ENCODE data around the gene MPRIP.

DNA sequence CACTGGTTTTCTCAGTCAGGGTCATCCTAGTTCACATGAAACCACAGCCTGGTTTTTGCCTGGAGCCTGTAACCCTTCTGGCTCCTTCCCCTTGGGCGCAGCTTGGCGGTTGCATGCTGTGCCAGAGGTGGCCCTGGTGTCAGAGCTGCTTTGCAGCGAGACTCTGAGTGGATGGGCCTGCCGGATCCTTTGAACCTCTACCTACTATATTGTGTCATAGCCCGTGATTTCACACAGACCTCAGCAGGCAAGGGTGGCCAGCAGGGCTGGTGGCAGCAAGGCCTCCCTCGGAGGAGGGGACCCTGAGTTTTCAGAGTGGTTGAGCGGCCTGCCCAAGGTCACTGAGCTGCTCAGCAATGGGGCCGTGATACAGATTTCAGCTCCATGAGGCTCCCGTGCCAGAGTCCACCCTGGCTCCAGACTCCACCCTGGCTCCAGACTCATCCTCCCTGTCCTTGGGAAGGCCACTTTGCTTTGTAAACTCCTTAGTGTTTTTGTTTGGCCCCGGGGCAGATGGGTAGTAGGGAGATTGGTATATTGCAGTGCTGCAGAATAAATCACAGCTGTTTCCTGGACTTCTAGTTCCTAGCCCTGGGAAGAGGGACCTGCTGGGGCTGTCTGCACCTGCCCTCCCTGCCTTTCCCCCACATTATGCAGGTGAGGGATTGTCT is 9.7 kb downstream of the MPRIP start:
- TF ChIP-seq, protein P1, sequence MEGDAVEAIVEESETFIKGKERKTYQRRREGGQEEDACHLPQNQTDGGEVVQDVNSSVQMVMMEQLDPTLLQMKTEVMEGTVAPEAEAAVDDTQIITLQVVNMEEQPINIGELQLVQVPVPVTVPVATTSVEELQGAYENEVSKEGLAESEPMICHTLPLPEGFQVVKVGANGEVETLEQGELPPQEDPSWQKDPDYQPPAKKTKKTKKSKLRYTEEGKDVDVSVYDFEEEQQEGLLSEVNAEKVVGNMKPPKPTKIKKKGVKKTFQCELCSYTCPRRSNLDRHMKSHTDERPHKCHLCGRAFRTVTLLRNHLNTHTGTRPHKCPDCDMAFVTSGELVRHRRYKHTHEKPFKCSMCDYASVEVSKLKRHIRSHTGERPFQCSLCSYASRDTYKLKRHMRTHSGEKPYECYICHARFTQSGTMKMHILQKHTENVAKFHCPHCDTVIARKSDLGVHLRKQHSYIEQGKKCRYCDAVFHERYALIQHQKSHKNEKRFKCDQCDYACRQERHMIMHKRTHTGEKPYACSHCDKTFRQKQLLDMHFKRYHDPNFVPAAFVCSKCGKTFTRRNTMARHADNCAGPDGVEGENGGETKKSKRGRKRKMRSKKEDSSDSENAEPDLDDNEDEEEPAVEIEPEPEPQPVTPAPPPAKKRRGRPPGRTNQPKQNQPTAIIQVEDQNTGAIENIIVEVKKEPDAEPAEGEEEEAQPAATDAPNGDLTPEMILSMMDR (IDR thresholded peaks at IDR 0.05) = peak in 1 of 6 experiments; percentile 13
- no peak for TF ChIP-seq POLR2A (IDR thresholded peaks at IDR 0.05)
